OCI-LY7 (cell line): ENCODE measurements around the gene METRN. TPM values are rescaled to one million over a fixed set of nuclear protein-coding genes. Genes with fewer than 3 reads are reported as not detected.

Source experiments
- BruUV-seq: library from RNA; stranded (reverse); fragments of 400-500 nt; replicated peaks from 2 replicates; lab custom pipeline; 2021; lab: Mats Ljungman, UMichigan
- CTCF ChIA-PET: fragments of 300-600 bp; sonication (Branson Sonifier 250); formaldehyde crosslinking; loops from one replicate; lab custom pipeline; 2022; ENCODE audit warnings: antibody characterized with exemption; ENCODE audit not compliant: unreplicated experiment; lab: Charles Lee
- POLR2A ChIA-PET: fragments of 300-600 bp; sonication (Branson Sonifier 250); formaldehyde crosslinking; loops from one replicate; lab custom pipeline; 2022; ENCODE audit warnings: antibody characterized with exemption; lab: Charles Lee
- DNase-seq: peaks from one replicate; pipeline ENCODE4 v3.0.0-alpha.2; 2015; ENCODE audit warnings: low spot score
- H2AFZ ChIP-seq: fragments of 200-600 bp; sonication (generic), shearing (Covaris generic); 2 replicates; pipeline ENCODE4 v1.6.1; 2014; ENCODE audit warnings: mild to moderate bottlenecking, antibody characterized with exemption, low read length, moderate library complexity
- H3K27ac ChIP-seq: fragments of 200-600 bp; sonication (generic); 2 replicates; pipeline ENCODE4 v1.5.1; 2014; ENCODE audit warnings: mixed run types, low read depth, mild to moderate bottlenecking, moderate library complexity, low read length, inconsistent platforms; ENCODE audit not compliant: poor library complexity, severe bottlenecking
- H3K36me3 ChIP-seq: fragments of 200-600 bp; sonication (generic); 2 replicates; pipeline ENCODE4 v1.6.1; 2014; ENCODE audit warnings: mild to moderate bottlenecking, antibody characterized with exemption, low read length, moderate library complexity, mixed read lengths; ENCODE audit not compliant: insufficient read depth
- H3K4me1 ChIP-seq: fragments of 200-600 bp; sonication (generic); 2 replicates; pipeline ENCODE4 v1.5.1; 2014; ENCODE audit warnings: mild to moderate bottlenecking, low read length; ENCODE audit not compliant: insufficient read depth, poor library complexity, severe bottlenecking
- H3K4me2 ChIP-seq: fragments of 200-600 bp; sonication (generic); 2 replicates; pipeline ENCODE4 v1.6.1; 2014; ENCODE audit warnings: mild to moderate bottlenecking, low read length
- H3K4me3 ChIP-seq: fragments of 200-600 bp; sonication (generic); 2 replicates; pipeline ENCODE4 v1.5.1; 2014; ENCODE audit warnings: mild to moderate bottlenecking, low read depth, low read length; ENCODE audit not compliant: poor library complexity, severe bottlenecking
- H3K79me2 ChIP-seq: fragments of 200-600 bp; sonication (generic); 2 replicates; pipeline ENCODE4 v1.6.1; 2016; ENCODE audit warnings: low read depth, mild to moderate bottlenecking, low read length, moderate library complexity, mixed read lengths; ENCODE audit not compliant: insufficient read depth
- H3K9me2 ChIP-seq: fragments of 200-600 bp; sonication (generic); 2 replicates; pipeline ENCODE4 v1.6.1; 2016; ENCODE audit warnings: mild to moderate bottlenecking, low read length, mixed read lengths; ENCODE audit not compliant: insufficient read depth
- H3K9me3 ChIP-seq: fragments of 200-600 bp; sonication (generic); 2 replicates; pipeline ENCODE4 v1.6.1; 2014; ENCODE audit warnings: mild to moderate bottlenecking, mixed run types, low read length, mixed read lengths
- H4K20me1 ChIP-seq: fragments of 200-600 bp; sonication (generic); 2 replicates; pipeline ENCODE4 v1.6.1; 2014; ENCODE audit warnings: mild to moderate bottlenecking, antibody characterized with exemption, low read length, moderate library complexity, mixed read lengths; ENCODE audit not compliant: insufficient read depth
- EZH2phosphoT487 ChIP-seq: fragments of 200-600 bp; sonication (generic); IDR thresholded peaks from 2 replicates; pipeline ENCODE4 v1.6.1; 2018; ENCODE audit warnings: low read depth, borderline replicate concordance, mild to moderate bottlenecking, mixed run types, antibody characterized with exemption, low read length, moderate library complexity, mixed read lengths
- intact Hi-C: fragments of 100-400 bp; cut with micrococcal nuclease; formaldehyde crosslinking; loops from one replicate; pipeline ENCODE4 v1.10.0; 2022; ENCODE audit not compliant: unreplicated experiment
- total RNA-seq, 2 experiments: library from RNA; depleted of rRNA in 1 of 2; stranded (reverse); fragments of >200 nt in 1 of 2; shearing (Covaris generic) in 1 of 2; gene quantifications; 2 replicates each; pipeline ENCODE4 v1.2.3, GENCODE V29; 2014 to 2022
- TF ChIP-seq, protein P1 (sequence below): fragments of 200-600 bp; sonication (generic); conservative IDR thresholded peaks from 2 replicates; pipeline ENCODE4 v1.5.1; 2014; ENCODE audit warnings: mild to moderate bottlenecking, antibody characterized with exemption, low read length, moderate library complexity, mixed read lengths

The METRN gene
- total RNA-seq, 2 experiments from 2014 or later: 14.4 to 15.9 TPM

DNA sequence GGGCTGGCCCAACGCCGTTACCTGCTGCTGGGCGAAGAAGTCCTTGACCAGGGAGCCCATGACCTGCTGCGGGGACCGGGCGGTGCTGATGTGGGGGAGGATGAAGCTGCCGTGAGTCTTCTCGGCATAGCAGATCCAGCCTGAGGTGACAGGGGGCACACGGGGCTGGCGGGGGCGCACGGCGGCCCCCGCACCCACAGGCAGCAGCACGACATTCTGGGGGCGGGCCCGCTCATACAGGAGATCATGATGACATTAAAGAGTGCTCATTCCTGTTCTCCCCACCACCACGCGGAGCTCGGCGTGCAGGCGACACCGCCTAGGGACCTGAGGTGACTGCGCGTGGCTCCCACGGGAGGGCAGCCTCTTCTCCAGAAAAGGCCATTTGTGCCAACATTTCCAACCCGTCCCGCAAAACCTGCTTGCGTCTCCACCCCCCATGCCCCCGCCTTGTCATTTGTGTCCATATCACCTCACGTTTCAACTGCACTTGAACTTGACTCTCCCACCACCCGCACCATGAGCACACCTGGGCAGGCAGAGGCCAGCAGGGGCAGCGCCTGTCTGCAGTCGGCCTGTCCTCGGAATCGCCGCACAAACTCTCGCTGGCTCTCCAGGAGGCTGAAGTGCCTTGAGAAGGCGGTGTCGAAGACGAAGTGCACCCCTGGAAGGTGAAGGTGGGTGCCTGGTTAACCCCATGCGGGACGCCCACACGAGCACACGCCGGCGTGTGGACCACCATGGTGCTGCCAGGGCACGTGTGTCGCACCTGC is 19.5 kb downstream of the METRN start:
- ChIA-PET CTCF (no interaction called here), POLR2A (no interaction called here)
- intact Hi-C loops: no loop called here
- no peak overlapping the region for H2AFZ ChIP-seq
- TF ChIP-seq, protein P1, sequence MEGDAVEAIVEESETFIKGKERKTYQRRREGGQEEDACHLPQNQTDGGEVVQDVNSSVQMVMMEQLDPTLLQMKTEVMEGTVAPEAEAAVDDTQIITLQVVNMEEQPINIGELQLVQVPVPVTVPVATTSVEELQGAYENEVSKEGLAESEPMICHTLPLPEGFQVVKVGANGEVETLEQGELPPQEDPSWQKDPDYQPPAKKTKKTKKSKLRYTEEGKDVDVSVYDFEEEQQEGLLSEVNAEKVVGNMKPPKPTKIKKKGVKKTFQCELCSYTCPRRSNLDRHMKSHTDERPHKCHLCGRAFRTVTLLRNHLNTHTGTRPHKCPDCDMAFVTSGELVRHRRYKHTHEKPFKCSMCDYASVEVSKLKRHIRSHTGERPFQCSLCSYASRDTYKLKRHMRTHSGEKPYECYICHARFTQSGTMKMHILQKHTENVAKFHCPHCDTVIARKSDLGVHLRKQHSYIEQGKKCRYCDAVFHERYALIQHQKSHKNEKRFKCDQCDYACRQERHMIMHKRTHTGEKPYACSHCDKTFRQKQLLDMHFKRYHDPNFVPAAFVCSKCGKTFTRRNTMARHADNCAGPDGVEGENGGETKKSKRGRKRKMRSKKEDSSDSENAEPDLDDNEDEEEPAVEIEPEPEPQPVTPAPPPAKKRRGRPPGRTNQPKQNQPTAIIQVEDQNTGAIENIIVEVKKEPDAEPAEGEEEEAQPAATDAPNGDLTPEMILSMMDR: no peak
- TF ChIP-seq EZH2phosphoT487: no peak
- H3K79me2 ChIP-seq: peaks cover 25% of the 10 kb centered on the region
- H3K4me3 ChIP-seq: no peak overlapping the region
- no peaks in the 10 kb centered on the region for H4K20me1 ChIP-seq
- H3K36me3 ChIP-seq: peaks cover 82% of the 10 kb centered on the region
- H3K4me2 ChIP-seq: no peak overlapping the region
- no peaks in the 10 kb centered on the region for H3K9me3 ChIP-seq
- no peak overlapping the region for H3K27ac ChIP-seq
- peaks cover 38% of the 10 kb centered on the region for H3K4me1 ChIP-seq
- DNase-seq: no peak
- no TSS peak for BruUV-seq
- no peaks in the 10 kb centered on the region for H3K9me2 ChIP-seq

DNA sequence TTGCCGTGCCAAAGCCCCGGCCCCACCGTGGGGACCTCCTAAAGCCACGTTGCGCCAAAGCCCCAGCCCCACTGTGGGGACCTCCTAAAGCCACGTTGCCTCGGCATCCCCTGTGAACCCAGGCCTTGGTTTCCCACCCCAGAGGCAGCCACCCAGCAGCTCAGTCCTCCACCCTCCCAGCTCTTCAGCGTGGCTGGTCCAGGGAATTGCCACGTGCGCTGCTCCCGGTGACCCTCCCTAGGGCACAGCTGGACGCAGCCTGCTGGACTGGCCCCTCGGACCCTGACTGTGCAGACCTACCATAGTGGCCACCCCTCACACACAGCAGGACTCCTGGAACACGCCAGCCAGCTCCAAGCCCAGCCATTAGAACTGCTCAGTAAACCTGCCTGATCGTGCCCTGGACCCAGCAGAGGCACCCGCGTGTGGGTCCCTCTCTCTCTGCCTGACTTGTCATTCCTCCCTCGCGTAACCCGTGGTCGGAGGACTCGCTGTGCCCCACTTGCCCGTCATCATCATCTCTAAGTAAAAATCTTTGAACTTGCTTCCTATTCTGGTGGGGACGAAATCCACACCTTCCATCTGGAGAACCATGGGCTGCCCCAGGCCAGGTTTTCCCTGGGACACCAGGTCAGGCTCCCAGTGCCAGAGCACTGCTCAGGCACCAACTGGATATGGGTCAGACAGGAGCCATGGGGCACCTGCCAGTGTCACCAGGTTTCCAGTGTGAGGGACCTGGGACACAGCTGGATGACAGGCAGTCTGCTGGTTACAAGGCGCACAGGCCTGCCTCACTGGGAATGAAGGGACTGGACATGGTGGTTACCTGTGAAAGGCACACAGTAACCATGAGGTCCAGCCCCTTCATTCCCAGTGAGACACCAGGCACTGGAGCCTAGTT is 20.3 kb downstream of the METRN start:
- BruUV-seq: no TSS peak
- Histone ChIP-seq H2AFZ (no peak overlapping the region), H3K27ac (peak overlapping the region; percentile 97), H3K9me2 (no peaks in the 10 kb centered on the region), H3K4me1 (peaks cover 43% of the 10 kb centered on the region), H3K9me3 (no peaks in the 10 kb centered on the region), H3K36me3 (peaks cover 75% of the 10 kb centered on the region), H3K4me2 (peak overlapping the region; percentile 89), H3K4me3 (peak overlapping the region; percentile 71), H4K20me1 (no peaks in the 10 kb centered on the region), H3K79me2 (peaks cover 33% of the 10 kb centered on the region)
- ChIA-PET CTCF (no interaction called here), POLR2A (interaction anchor here (0.5 to 5.2 kb wide), 3 partner anchors 10 to 972 kb away, joined by 5 to 26 read pairs (median 6); partner anchors contain the start of genes ANTKMT and CCDC78)
- TF ChIP-seq EZH2phosphoT487: no peak
- TF ChIP-seq, protein P1: no peak
- intact Hi-C loops: no loop called here
- no peak for DNase-seq
